CD14-positive monocyte (primary cell): ENCODE data around the gene RNF217. TPM values are rescaled to one million over a fixed set of nuclear protein-coding genes. Genes with fewer than 3 reads are reported as not detected.

Source experiments
- DNase-seq, 3 donors: peaks; one replicate each; pipeline ENCODE4 v3.0.0-alpha.2; 2011 to 2022
- H2AFZ ChIP-seq: 2 replicates; pipeline ENCODE4 v1.6.0; 2012; ENCODE audit warnings: mild to moderate bottlenecking, low read depth, low read length, inconsistent platforms; ENCODE audit not compliant: insufficient read depth, poor library complexity, severe bottlenecking
- H3K27ac ChIP-seq, 2 donors: 1 replicate in 1 of 2; 2 replicates in 1 of 2; pipeline ENCODE4 v1.5.1; 2012 to 2013; ENCODE audit warnings: low read length in 2 of 2, control low read depth in 1 of 2, inconsistent platforms in 1 of 2, low read depth in 1 of 2, mild to moderate bottlenecking in 1 of 2
- H3K27me3 ChIP-seq, 2 donors: one replicate each; pipeline versions ENCODE4 v1.6.0 to v1.6.1; 2011 to 2013; ENCODE audit warnings: low read length in 2 of 2; ENCODE audit not compliant: control insufficient read depth in 2 of 2, insufficient read depth in 2 of 2
- H3K36me3 ChIP-seq, 2 donors: replicated peaks in 1 of 2; 1 replicate in 1 of 2; 2 replicates in 1 of 2; pipeline versions ENCODE4 v1.5.1 to v1.6.1; 2012 to 2013; ENCODE audit warnings: low read length in 2 of 2, control low read depth in 1 of 2, inconsistent platforms in 1 of 2, mild to moderate bottlenecking in 1 of 2; ENCODE audit not compliant: insufficient read depth in 2 of 2, control insufficient read depth in 1 of 2
- H3K4me1 ChIP-seq, 2 donors: 1 replicate in 1 of 2; 2 replicates in 1 of 2; pipeline versions ENCODE4 v1.5.1 to v1.6.1; 2012 to 2013; ENCODE audit warnings: low read length in 2 of 2, control low read depth in 1 of 2, inconsistent platforms in 1 of 2, mild to moderate bottlenecking in 1 of 2, moderate library complexity in 1 of 2; ENCODE audit not compliant: insufficient read depth in 2 of 2, control insufficient read depth in 1 of 2
- H3K4me2 ChIP-seq: replicated peaks from 2 replicates; pipeline ENCODE3; 2012; ENCODE audit warnings: low read length, moderate library complexity, mild to moderate bottlenecking; ENCODE audit not compliant: poor library complexity, severe bottlenecking; ENCODE audit errors: extremely low read depth
- H3K4me3 ChIP-seq, 3 experiments: fragments of 200-600 bp in 1 of 3; sonication (generic) in 1 of 3; replicated peaks in 1 of 3; 1 replicate in 2 of 3; 2 replicates in 1 of 3; pipeline ENCODE4 v1.5.1; 2011 to 2013; ENCODE audit warnings: low read length in 3 of 3, mild to moderate bottlenecking in 3 of 3, control low read depth in 2 of 3, low read depth in 2 of 3, inconsistent platforms in 1 of 3, moderate library complexity in 1 of 3
- H3K79me2 ChIP-seq: 2 replicates; pipeline ENCODE4 v1.6.0; 2012; ENCODE audit warnings: mild to moderate bottlenecking, control low read depth, inconsistent platforms, low read length, moderate library complexity; ENCODE audit not compliant: insufficient read depth
- H3K9ac ChIP-seq: 2 replicates; pipeline ENCODE4 v1.6.0; 2017; ENCODE audit warnings: low read length, mild to moderate bottlenecking; ENCODE audit not compliant: insufficient read depth, poor library complexity, severe bottlenecking
- H3K9me3 ChIP-seq, 2 donors: replicated peaks in 1 of 2; 1 replicate in 1 of 2; 2 replicates in 1 of 2; pipeline versions ENCODE4 v1.5.1 to v1.6.1; 2012 to 2013; ENCODE audit warnings: low read length in 2 of 2, control low read depth in 1 of 2; ENCODE audit not compliant: control insufficient read depth in 1 of 2, insufficient read depth in 1 of 2
- H4K20me1 ChIP-seq: 2 replicates; pipeline ENCODE4 v1.6.0; 2012; ENCODE audit warnings: mild to moderate bottlenecking, low read length, control low read depth, moderate library complexity; ENCODE audit not compliant: insufficient read depth
- H3K27ac Mint-ChIP-seq, 7 donors: one replicate each; pipeline ENCODE4 v1.8.0; 2020; ENCODE audit warnings: mild to moderate bottlenecking in 7 of 7, mixed read lengths in 7 of 7, moderate library complexity in 6 of 7, inconsistent platforms in 2 of 7
- H3K27me3 Mint-ChIP-seq, 3 donors: one replicate each; pipeline ENCODE4 v1.8.0; 2021 to 2022; ENCODE audit warnings: low read depth in 3 of 3, mild to moderate bottlenecking in 3 of 3, mixed read lengths in 3 of 3, moderate library complexity in 3 of 3, inconsistent platforms in 1 of 3
- H3K36me3 Mint-ChIP-seq, 2 donors: one replicate each; pipeline ENCODE4 v1.8.0; 2020; ENCODE audit warnings: mixed read lengths in 2 of 2, inconsistent platforms in 1 of 2, mild to moderate bottlenecking in 1 of 2
- H3K4me1 Mint-ChIP-seq: one replicate; pipeline ENCODE4 v1.8.0; 2020; ENCODE audit warnings: mild to moderate bottlenecking, mixed read lengths
- H3K4me3 Mint-ChIP-seq, 2 donors: one replicate each; pipeline ENCODE4 v1.8.0; 2020; ENCODE audit warnings: mild to moderate bottlenecking in 2 of 2, mixed read lengths in 2 of 2, moderate library complexity in 1 of 2
- H3K9me3 Mint-ChIP-seq, 7 donors: one replicate each; pipeline ENCODE4 v1.8.0; 2020 to 2022; ENCODE audit warnings: mixed read lengths in 7 of 7, mild to moderate bottlenecking in 6 of 7, moderate library complexity in 6 of 7, inconsistent platforms in 2 of 7
- CTCF ChIP-seq: fragments of 200-600 bp; IDR thresholded peaks from one replicate; pipeline ENCODE4 v1.8.0; 2022; ENCODE audit warnings: antibody characterized with exemption, mild to moderate bottlenecking
- WGBS: methylation state at CpG from one replicate; pipeline ENCODE4 v1.1.5; 2013; ENCODE audit warnings: missing lambda C conversion rate; ENCODE audit not compliant: insufficient coverage; 5-methylcytosine and 5-hydroxymethylcytosine counted together
- intact Hi-C, 2 donors: fragments of 100-400 bp; cut with micrococcal nuclease; formaldehyde crosslinking; loops; one replicate each; pipeline versions ENCODE4 v1.15.0 to v1.15.1; 2023
- polyA plus RNA-seq, 3 donors: library from polyadenylated mRNA; depleted of rRNA in 1 of 3; unstranded in 2 of 3; stranded (reverse) in 1 of 3; fragments of 300-500 nt in 2 of 3; fragments of >200 nt in 1 of 3; fragmentation: Illumina TruSeq in 2 of 3; gene quantifications; 1 replicate in 2 of 3; 2 replicates in 1 of 3; pipeline ENCODE4 v1.2.3, GENCODE V29; 2012 to 2021

RNF217 gene
- polyA plus RNA-seq, 3 donors, result 2.2 to 11.6 (median 3.3) TPM

GRCh38 chr6:125097186-125097585 lies 134.9 kb downstream of the RNF217 start:
- no peaks in the 10 kb centered on the region for H3K79me2 ChIP-seq
- TF ChIP-seq CTCF, result no peak
- no peak overlapping the region for H3K9ac ChIP-seq
- WGBS, result 95% methylated on average over 2 of the region's 2 CpGs
- intact Hi-C loops, result no loop called here
- H3K9me3 Mint-ChIP-seq, result peaks cover 0 to 3% (median 0%) of the 10 kb centered on the region in 7 donors
- H3K4me1 Mint-ChIP-seq, result peaks cover 21% of the 10 kb centered on the region
- H3K27ac ChIP-seq, result no peak overlapping the region
- H3K27me3 ChIP-seq, result peaks cover 0 to 4% of the 10 kb centered on the region in 2 donors
- H3K9me3 ChIP-seq, result no peaks in the 10 kb centered on the region
- H3K36me3 ChIP-seq, result no peaks in the 10 kb centered on the region
- no peak overlapping the region for H2AFZ ChIP-seq
- no peak overlapping the region for H3K4me3 ChIP-seq
- no peak overlapping the region for H3K4me2 ChIP-seq
- DNase-seq, result no peak
- H3K27me3 Mint-ChIP-seq, result peaks cover 0 to 10% (median 6%) of the 10 kb centered on the region in 3 donors
- H3K4me1 ChIP-seq, result peaks cover 4 to 11% of the 10 kb centered on the region in 2 donors
- no peak overlapping the region for H3K4me3 Mint-ChIP-seq
- H4K20me1 ChIP-seq, result no peaks in the 10 kb centered on the region
- H3K36me3 Mint-ChIP-seq, result peaks cover 0 to 2% of the 10 kb centered on the region in 2 donors
- H3K27ac Mint-ChIP-seq, result no peak overlapping the region

GRCh38 chr6:125098253-125098652 lies 136.0 kb downstream of the RNF217 start:
- H3K9ac ChIP-seq, result no peak overlapping the region
- H3K4me3 ChIP-seq, result no peak overlapping the region
- no CpG with 5 or more reads among the region's 4 CpGs for WGBS
- no peak for DNase-seq
- no peak overlapping the region for H3K4me3 Mint-ChIP-seq
- H3K4me1 Mint-ChIP-seq, result peaks cover 30% of the 10 kb centered on the region
- H3K36me3 Mint-ChIP-seq, result no peaks in the 10 kb centered on the region
- TF ChIP-seq CTCF, result no peak
- no peaks in the 10 kb centered on the region for H3K9me3 ChIP-seq
- no peak overlapping the region for H2AFZ ChIP-seq
- no peak overlapping the region for H3K27ac Mint-ChIP-seq
- H3K27me3 Mint-ChIP-seq, result peaks cover 0 to 10% (median 6%) of the 10 kb centered on the region in 3 donors
- peaks cover 4 to 20% of the 10 kb centered on the region in 2 donors for H3K4me1 ChIP-seq
- no peaks in the 10 kb centered on the region for H3K36me3 ChIP-seq
- H3K27me3 ChIP-seq, result peaks cover 0 to 4% of the 10 kb centered on the region in 2 donors
- H3K27ac ChIP-seq, result no peak overlapping the region
- no peak overlapping the region for H3K4me2 ChIP-seq
- no peaks in the 10 kb centered on the region for H3K79me2 ChIP-seq
- H4K20me1 ChIP-seq, result no peaks in the 10 kb centered on the region
- peaks cover 0 to 3% (median 0%) of the 10 kb centered on the region in 7 donors for H3K9me3 Mint-ChIP-seq
- intact Hi-C loops, result no loop called here
